ENCODE results near the gene ADAMTS17. TPM values are rescaled to one million over a fixed set of nuclear protein-coding genes. Genes with fewer than 3 reads are reported as not detected.

Gene ADAMTS17
- total RNA-seq, 1 experiment from 2014 or later: 1.8 TPM

DNA sequence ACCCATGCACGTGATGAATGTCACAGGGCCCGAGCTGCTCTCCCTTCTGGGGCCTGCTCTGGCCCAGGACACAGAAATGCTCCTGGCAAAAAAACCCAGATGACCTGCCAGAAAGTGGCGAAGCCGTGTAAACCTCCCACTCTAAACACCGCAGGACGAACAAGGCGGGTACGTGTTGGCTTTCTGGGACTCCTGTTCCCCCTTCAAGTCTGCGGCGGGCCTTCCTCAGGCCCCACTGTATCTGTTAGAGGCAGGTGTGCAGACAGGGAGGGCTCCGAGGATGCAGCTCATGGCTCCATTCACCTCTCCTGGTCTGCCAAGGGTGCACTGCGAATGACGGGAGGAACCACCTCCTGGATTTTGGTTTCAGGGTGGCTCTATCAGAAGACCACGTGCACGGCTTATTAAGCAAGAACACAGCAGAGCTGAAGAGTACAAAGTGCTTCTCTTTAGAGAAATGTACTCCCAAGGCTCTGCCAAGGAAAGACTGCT lies 173.8 kb downstream of the ADAMTS17 start:
- peaks cover 6% of the 10 kb centered on the region; the same call in 1 of the 2 replicates for H3K4me1 Mint-ChIP-seq
- H3K27me3 Mint-ChIP-seq (ENCODE audit: low read depth): no peaks in the 10 kb centered on the region
- ChIA-PET POLR2A (no interaction called here), CTCF (interaction anchor here (1.1 kb wide), 1 partner anchor 167 kb away, joined by 3 read pairs; no protein-coding TSS in a partner anchor)
- no peak overlapping the region for H3K4me3 Mint-ChIP-seq
- TF ChIP-seq RORB (CRISPR knock-in tag; IDR thresholded peaks at IDR 0.05) (no peak), JUN (CRISPR knock-in tag; IDR thresholded peaks at IDR 0.05) (no peak), KAT7 (CRISPR knock-in tag; IDR thresholded peaks at IDR 0.05; ENCODE audit: borderline replicate concordance) (no peak), RELA (CRISPR knock-in tag; IDR thresholded peaks at IDR 0.05; ENCODE audit: borderline replicate concordance) (no peak), ZBTB21 (CRISPR knock-in tag; IDR thresholded peaks at IDR 0.05; ENCODE audit: borderline replicate concordance) (no peak)
- TF ChIP-seq, protein P1, sequence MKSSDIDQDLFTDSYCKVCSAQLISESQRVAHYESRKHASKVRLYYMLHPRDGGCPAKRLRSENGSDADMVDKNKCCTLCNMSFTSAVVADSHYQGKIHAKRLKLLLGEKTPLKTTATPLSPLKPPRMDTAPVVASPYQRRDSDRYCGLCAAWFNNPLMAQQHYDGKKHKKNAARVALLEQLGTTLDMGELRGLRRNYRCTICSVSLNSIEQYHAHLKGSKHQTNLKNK (CRISPR knock-in tag; IDR thresholded peaks at IDR 0.05): no peak
- TF ChIP-seq, protein P2, sequence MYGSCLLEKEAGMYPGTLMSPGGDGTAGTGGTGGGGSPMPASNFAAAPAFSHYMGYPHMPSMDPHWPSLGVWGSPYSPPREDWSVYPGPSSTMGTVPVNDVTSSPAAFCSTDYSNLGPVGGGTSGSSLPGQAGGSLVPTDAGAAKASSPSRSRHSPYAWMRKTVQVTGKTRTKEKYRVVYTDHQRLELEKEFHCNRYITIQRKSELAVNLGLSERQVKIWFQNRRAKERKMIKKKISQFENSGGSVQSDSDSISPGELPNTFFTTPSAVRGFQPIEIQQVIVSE (CRISPR knock-in tag; IDR thresholded peaks at IDR 0.05; ENCODE audit: borderline replicate concordance): no peak
- TF ChIP-seq, protein P3, sequence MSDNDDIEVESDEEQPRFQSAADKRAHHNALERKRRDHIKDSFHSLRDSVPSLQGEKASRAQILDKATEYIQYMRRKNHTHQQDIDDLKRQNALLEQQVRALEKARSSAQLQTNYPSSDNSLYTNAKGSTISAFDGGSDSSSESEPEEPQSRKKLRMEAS (CRISPR knock-in tag; IDR thresholded peaks at IDR 0.05): no peak
- TF ChIP-seq, protein P4, sequence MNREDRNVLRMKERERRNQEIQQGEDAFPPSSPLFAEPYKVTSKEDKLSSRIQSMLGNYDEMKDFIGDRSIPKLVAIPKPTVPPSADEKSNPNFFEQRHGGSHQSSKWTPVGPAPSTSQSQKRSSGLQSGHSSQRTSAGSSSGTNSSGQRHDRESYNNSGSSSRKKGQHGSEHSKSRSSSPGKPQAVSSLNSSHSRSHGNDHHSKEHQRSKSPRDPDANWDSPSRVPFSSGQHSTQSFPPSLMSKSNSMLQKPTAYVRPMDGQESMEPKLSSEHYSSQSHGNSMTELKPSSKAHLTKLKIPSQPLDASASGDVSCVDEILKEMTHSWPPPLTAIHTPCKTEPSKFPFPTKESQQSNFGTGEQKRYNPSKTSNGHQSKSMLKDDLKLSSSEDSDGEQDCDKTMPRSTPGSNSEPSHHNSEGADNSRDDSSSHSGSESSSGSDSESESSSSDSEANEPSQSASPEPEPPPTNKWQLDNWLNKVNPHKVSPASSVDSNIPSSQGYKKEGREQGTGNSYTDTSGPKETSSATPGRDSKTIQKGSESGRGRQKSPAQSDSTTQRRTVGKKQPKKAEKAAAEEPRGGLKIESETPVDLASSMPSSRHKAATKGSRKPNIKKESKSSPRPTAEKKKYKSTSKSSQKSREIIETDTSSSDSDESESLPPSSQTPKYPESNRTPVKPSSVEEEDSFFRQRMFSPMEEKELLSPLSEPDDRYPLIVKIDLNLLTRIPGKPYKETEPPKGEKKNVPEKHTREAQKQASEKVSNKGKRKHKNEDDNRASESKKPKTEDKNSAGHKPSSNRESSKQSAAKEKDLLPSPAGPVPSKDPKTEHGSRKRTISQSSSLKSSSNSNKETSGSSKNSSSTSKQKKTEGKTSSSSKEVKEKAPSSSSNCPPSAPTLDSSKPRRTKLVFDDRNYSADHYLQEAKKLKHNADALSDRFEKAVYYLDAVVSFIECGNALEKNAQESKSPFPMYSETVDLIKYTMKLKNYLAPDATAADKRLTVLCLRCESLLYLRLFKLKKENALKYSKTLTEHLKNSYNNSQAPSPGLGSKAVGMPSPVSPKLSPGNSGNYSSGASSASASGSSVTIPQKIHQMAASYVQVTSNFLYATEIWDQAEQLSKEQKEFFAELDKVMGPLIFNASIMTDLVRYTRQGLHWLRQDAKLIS (CRISPR knock-in tag; IDR thresholded peaks at IDR 0.05; ENCODE audit: borderline replicate concordance): no peak
- no peak overlapping the region for H3K27ac Mint-ChIP-seq
- H3K9me3 Mint-ChIP-seq: peaks cover 7% of the 10 kb centered on the region
- DNase-seq (ENCODE audit: low spot score) (no peak), ATAC-seq (no peak)
- no peaks in the 10 kb centered on the region; the same call in 1 of the 2 replicates for H3K36me3 Mint-ChIP-seq

DNA sequence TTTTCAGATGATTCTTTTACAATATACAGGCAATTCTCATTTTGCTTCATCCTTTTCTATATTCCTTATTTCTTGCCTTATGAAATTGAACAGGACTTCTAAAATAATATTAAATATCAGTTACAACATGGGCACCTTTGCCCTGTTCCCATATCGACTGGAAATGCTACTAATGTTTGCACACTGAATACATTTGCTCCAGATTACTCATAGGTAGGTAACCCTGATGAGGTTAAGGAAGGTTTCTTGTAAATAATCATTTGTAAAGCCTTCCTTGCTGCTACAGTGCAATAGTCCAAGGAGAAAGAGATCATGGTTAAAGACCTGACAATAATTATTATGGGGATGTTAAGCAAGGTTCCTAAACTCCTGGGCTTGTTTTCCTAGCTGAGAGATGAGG lies 175.5 kb downstream of the ADAMTS17 start:
- H3K27ac Mint-ChIP-seq: no peak overlapping the region
- peaks cover 9% of the 10 kb centered on the region; the same call in 1 of the 2 replicates for H3K4me1 Mint-ChIP-seq
- H3K27me3 Mint-ChIP-seq (ENCODE audit: low read depth): no peaks in the 10 kb centered on the region
- TF ChIP-seq, protein P5, sequence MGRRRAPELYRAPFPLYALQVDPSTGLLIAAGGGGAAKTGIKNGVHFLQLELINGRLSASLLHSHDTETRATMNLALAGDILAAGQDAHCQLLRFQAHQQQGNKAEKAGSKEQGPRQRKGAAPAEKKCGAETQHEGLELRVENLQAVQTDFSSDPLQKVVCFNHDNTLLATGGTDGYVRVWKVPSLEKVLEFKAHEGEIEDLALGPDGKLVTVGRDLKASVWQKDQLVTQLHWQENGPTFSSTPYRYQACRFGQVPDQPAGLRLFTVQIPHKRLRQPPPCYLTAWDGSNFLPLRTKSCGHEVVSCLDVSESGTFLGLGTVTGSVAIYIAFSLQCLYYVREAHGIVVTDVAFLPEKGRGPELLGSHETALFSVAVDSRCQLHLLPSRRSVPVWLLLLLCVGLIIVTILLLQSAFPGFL (CRISPR knock-in tag; IDR thresholded peaks at IDR 0.05; ENCODE audit: borderline replicate concordance): no peak
- TF ChIP-seq TP53 (CRISPR knock-in tag; IDR thresholded peaks at IDR 0.05) (no peak), PRRX2 (CRISPR knock-in tag; IDR thresholded peaks at IDR 0.05) (no peak), CBFB (CRISPR knock-in tag; IDR thresholded peaks at IDR 0.05; ENCODE audit: low read depth) (no peak), NR2C2 (CRISPR knock-in tag; IDR thresholded peaks at IDR 0.05) (no peak), TCF7 (CRISPR knock-in tag; IDR thresholded peaks at IDR 0.05; ENCODE audit: low read depth) (no peak), ZNF671 (CRISPR knock-in tag; IDR thresholded peaks at IDR 0.05) (no peak), JUN (CRISPR knock-in tag; IDR thresholded peaks at IDR 0.05) (no peak), SOX15 (CRISPR knock-in tag; IDR thresholded peaks at IDR 0.05) (no peak), GTF2I (CRISPR knock-in tag; conservative IDR thresholded peaks at IDR 0.05) (no peak), FOXJ3 (CRISPR knock-in tag; IDR thresholded peaks at IDR 0.05; ENCODE audit: borderline replicate concordance) (no peak), ZNF423 (CRISPR knock-in tag; IDR thresholded peaks at IDR 0.05) (no peak), NR1H2 (CRISPR knock-in tag; IDR thresholded peaks at IDR 0.05) (no peak)
- TF ChIP-seq, protein P6, sequence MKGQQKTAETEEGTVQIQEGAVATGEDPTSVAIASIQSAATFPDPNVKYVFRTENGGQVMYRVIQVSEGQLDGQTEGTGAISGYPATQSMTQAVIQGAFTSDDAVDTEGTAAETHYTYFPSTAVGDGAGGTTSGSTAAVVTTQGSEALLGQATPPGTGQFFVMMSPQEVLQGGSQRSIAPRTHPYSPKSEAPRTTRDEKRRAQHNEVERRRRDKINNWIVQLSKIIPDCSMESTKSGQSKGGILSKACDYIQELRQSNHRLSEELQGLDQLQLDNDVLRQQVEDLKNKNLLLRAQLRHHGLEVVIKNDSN (CRISPR knock-in tag; IDR thresholded peaks at IDR 0.05): no peak
- TF ChIP-seq, protein P7, sequence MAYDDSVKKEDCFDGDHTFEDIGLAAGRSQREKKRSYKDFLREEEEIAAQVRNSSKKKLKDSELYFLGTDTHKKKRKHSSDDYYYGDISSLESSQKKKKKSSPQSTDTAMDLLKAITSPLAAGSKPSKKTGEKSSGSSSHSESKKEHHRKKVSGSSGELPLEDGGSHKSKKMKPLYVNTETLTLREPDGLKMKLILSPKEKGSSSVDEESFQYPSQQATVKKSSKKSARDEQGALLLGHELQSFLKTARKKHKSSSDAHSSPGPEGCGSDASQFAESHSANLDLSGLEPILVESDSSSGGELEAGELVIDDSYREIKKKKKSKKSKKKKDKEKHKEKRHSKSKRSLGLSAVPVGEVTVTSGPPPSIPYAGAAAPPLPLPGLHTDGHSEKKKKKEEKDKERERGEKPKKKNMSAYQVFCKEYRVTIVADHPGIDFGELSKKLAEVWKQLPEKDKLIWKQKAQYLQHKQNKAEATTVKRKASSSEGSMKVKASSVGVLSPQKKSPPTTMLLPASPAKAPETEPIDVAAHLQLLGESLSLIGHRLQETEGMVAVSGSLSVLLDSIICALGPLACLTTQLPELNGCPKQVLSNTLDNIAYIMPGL (CRISPR knock-in tag; IDR thresholded peaks at IDR 0.05): no peak
- H3K4me3 Mint-ChIP-seq: no peak overlapping the region
- ChIA-PET POLR2A (no interaction called here), CTCF (no interaction called here)
- no peaks in the 10 kb centered on the region for H3K36me3 Mint-ChIP-seq
- H3K9me3 Mint-ChIP-seq: peaks cover under 1% of the 10 kb centered on the region; the same call in 1 of the 2 replicates
- ATAC-seq (no peak), DNase-seq (ENCODE audit: low spot score) (no peak)
